ENCODE measurements around the gene GALNT2.
A peak's percentile ranks its signal among the peaks of the same experiment; 100 is the strongest.

The GALNT2 gene

GRCh38 chr1:230066466-230067404 is at the start of gene GALNT2:
Gene GALNT2 (plus strand): TSS chr1:230067238. CDS start chr1:230067281, 43 bp downstream.
- DNase-seq (ENCODE audit: low spot score) = peak; percentile 91

DNA sequence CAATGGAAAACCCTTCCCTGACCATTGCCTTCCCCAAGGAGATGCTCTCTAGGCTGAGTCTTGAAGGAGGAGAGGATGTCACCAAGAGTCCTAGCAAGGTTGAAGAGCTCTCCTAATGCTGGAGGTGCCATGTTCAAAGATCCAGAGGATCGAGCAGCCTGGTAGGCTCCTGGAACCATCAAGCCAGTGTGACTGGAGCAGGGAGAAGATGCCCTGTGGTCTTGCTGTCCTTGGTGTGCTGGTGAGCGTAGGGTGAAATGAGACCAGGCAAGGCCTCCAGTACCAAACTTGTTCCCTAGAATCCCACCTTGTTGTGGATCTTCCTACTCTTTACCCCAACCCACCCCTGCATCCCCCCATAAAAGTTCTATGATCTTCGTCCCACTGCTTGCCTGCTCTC is 46.6 kb upstream of the GALNT2 start:
- DNase-seq (ENCODE audit: low spot score) = no peak

DNA sequence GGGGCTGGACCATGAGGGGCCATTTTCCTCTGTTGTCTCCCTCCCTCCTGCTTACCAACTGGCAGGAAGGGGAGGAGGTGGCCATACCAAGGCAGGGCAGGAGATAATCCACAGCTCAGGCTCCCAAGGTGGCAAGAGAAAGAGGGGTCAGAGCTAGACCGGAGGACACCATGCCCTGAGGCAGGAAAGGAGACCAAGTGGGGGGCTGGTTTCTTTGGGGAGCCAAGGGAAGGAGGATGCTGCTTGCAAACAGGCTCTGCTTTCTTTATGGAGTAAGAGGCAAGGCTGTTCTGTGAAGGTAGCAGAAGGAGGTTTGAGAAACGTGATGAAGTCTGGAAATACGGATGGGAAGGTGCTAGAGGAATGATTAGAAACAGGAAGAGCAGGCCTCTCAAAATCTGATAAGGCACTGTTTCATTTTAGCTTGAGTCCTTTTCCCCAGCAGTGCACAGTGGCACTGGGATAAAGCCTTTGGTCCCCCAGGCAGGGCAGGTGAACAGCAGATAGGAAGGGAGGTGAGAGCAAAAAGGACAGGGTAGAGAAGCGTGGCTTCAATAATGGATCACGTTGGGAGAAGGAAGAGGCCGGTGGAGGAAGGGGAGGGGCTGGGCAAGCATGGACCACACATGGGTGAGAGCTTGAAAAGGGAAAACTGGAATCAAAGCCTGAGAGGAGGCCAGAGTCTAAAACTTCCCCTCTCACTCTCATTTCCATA is 44.2 kb upstream of the GALNT2 start:
- DNase-seq (ENCODE audit: low spot score) = no peak

- no peak for DNase-seq (ENCODE audit: low spot score)
Measured at GRCh38 chr1:230025686-230026085, 41.4 kb upstream of the GALNT2 start.

DNA sequence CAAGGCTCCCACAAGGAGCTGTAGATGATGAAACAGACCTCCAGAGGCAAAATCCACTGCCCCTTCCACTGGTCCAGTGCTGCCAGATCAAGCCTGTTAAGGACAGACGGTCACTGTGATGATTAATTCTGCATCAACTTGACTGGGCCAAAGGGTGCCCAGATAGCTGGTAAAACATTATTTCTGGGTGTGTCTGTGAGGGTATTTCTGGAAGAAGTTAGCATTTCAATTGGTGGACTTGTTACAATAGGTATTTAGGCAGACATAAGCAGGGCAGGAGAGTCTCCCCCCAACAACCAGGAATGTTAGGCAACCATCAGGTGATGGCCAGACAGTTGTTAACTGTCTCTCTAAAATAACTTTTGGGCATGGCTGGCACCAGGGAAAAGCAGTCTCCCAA is 40.9 kb upstream of the GALNT2 start:
- no peak for DNase-seq (ENCODE audit: low spot score)

DNA sequence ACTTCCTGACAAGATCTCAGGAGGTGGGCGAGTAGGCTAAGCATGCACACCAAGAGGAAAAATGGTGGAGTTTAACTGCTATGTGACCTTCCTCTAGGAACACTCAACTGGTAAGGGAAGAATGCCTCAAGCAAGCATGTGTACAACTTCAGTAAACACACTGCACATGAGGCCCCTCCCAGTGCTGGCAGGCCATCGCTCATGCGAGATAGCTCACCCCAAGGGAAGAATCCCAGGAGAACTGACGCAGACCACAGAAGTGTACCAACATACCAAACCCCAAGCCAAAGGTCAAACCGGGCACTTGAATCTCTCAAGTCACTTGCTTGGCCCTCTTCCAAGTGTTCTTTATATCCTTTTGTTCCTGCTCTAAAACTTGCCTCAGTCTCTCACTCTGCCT is 40.5 kb upstream of the GALNT2 start:
- no peak for DNase-seq (ENCODE audit: low spot score)

DNA sequence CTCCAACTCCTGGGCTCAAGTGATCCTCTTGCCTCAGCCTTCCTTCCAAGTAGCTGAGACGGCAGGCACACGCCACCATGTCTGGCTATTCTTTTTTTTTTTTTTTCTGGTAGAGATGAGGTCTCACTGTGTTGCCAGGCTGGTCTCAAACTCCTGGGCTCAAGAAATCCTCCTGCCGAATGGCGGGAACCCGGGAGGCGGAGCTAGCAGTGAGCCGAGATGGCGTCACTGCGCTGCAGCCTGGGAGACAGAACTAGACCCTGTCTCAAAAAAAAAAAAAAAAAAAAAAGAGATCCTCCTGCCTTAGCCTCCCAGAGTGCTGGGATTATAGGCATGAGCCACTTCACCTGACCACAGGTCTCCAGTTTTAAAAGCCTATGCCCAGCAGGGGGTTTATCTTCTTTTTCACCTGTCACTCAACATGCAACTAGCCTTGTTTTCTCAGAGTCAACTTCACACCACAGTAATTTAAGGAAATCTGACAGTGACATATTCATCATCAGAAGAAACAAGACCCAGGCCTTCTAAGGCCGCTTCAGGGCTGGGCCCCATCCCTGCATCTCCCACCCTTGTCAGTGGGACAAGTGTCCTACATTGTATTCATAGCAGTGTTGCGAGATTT is 38.3 kb upstream of the GALNT2 start:
- DNase-seq (ENCODE audit: low spot score) = no peak

DNA sequence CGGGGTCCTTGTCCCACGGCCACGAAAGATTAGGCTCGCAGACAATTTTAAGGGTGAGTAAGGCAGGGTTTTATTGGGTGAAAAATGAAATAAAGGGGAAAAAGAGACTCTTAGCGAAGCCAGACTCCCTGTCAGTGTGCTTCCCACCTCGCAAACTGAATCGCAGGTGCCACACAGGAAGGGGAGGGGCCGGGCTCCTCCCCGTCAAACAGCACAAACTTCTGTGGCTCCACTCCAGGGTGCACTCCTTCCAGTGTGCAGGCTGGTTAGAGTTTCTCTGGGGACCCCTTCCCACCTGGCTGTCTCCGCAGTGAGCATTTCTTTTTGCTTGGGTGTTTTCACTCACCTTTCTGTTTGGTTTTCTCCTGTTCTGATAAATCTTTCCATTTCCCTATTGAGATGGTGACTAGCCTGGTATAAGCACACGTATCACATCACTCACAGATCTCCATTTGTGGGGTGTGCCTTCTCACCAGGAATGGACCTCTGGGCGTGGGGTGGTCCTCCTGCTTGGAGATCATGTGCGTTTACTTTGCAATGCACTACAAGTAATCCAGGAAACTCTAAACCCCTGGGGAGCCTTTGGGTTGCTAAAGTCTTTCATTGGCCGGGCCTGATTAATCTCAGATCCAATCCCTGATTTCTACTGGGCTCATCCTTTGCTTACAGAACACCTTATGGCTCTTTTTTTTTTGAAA is 37.6 kb upstream of the GALNT2 start:
- no peak for DNase-seq (ENCODE audit: low spot score)

DNA sequence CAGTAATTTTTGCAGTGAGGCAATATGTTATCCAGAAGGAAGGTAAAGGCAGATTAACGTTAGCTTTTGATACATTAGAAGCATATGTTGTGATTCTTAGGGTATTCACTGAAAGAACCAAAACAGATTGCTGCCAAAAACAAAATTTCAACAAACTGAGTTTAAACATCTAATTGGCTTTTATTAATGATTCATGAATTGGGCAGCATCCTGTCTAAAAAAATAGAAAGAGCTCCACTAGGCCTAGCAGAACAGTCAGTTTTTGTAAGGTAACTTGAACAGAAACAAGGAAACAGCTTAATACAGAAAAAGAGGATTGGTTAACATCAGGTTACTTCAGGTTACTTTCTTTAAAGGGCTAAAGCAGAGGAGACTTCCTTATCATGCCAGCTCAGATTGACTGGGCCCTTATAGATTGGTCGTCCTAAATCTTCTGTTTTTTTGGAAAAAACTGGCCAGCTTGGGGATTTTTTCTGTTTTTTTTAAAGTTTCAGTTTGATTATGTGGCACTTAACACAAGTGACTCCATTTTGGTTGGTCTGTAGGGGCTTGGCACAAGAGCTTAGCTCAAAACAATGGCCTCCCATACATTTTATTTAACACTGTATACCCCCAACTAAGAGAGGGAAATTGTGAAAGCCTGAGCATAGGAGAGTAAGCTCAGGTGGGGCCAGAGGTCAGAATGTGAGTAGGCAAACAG is 36.8 kb upstream of the GALNT2 start:
- no peak for DNase-seq (ENCODE audit: low spot score)

- peak; percentile 73 for DNase-seq (ENCODE audit: low spot score)
Measured at GRCh38 chr1:230031131-230031530, 35.9 kb upstream of the GALNT2 start.

DNA sequence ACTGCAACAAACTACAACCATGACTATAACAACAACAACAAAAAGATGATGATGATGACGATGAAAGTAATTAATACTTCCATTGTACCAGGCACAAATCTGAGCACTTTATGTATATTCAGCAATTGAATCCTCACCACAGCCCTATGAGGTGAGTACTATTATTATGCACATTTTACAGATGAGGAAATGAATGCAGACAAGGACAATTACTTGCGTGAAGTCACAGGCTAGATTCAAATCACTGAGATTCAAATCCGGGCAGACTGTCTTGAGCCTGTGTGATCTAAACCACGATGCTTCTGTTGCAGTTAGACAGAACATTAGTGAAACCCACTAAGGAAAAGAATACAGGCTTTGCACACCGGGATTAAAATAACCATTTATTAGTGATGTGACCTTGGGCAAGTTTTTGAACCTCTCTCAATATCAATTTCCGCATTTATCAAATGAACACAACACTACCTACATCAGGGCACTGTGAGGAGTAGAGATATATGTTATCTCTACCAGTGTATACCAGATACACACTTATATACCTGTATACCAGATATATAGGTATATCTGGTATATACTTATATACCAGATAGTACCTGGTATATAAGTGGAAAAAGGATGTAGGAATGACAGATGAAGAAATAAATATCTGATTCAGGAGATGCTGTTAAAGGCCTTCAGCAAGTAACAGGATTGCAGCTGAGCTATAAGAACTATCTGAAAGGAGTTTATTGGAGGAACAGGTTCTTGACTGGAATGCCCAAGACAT is 34.3 kb upstream of the GALNT2 start:
- no peak for DNase-seq (ENCODE audit: low spot score)

- DNase-seq (ENCODE audit: low spot score) = no peak
Measured at GRCh38 chr1:230037261-230037660, 29.8 kb upstream of the GALNT2 start.

DNA sequence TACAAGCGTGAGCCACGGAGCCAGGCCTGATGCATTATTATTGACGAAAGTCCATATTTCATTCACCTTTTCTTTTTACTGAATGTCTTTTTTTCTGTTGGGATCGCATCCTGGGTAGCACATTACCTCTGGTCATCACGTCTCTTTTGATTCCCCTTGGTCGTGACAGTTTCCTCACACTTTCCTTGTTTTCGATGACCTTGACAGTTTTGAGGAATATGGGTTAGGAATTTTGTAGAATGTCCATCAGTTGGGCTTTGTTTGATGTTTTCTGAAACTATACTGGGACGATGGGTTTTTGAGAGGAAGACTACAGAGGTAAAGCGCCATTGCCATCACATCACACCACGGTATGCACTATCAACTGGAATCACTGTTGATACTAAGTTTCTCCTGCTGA is 26.6 kb upstream of the GALNT2 start:
- no peak for DNase-seq (ENCODE audit: low spot score)

DNA sequence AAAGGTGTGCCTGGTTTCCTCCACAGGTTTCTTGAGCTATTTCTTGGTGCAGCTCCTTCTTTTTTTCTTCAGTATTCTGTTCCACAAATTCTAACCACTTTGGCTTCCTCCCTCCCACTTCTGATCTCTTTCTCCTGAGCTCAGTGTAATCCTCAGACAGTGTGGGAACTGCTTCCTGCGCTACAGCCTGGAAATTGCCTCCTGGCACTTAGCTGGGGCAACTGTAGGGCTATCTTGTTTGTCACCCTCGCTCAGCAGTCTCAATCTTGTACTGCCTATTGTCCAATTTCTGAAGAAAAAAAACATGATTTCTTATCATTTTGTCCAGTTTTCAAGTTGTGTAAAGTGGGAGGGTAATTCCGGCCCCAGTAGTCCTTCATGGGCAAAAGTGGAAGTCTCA is 24.0 kb upstream of the GALNT2 start:
- no peak for DNase-seq (ENCODE audit: low spot score)

DNA sequence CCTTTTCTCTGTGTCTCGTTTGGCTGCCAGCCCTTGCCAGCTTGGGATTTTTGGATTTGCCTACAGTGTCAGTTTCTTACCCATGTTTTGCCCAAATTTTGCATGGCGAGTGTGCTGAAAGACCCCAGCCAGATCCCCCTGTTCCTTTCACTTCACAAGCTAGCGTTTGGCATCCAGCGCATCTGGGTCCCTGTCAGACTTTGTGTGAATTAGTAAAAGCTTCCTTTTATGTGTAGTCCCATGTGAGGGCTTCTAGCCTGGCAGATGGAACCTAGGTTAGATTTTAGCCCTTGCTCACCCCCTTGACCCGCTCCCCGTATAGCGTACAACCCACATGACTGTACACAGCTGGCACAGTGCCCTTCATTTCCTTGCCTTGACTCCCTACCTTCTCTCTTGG is 22.3 kb upstream of the GALNT2 start:
- DNase-seq (ENCODE audit: low spot score) = no peak

DNA sequence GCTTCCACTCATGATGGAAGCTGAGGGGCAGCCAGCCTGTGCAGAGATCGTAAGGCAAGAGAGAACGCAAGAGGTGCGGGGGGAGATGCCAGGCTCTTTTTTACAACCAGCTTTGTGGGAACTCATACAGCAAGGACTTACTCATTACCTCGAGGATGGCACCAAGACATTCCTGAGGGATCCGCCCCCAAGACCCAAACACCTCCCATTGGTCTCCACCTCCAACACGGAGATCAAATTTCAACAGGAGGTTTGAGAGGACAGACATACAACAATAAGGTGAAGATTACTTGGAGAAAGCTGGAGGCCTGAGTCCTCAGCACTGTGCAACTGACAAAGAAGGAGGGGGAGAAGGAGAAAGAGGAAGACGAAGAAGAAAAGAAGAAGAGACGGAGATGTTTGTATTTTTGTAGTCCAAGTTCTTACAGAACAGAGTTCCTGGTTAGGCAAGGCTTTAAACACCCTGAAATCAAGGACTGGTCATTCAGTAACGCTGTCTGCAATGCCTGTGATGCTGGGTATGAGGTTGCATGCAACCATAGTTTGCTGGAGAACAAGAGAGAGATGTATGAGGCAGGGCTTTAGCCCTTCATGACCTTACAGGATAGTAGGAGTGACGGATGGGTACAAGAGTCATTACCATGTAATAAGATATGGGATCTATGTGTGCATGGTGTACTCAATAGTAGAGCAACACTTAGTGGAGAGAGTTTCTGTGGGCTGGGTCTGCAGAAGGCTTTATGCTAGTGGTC is 19.7 kb upstream of the GALNT2 start:
- no peak for DNase-seq (ENCODE audit: low spot score)

DNA sequence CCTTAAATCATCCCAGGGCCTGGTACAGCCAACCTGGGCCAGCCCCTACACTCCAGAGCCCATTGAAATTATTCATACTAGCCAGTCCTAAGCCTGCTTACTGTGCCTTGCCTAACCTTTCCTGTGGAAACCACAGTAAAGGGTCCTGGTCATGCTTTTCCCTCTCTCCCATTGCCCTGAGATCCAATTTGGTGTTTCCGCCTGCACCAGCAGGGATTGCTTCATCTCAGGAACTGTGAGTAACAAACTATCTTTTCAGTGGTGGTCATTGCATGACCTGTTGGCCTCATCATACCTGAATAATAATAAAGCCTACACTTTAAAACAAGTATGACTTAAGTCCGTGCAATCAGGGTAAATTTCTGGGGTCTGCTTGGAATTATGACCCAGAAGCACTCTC is 18.7 kb upstream of the GALNT2 start:
- DNase-seq (ENCODE audit: low spot score) = no peak

GRCh38 chr1:230048922-230049321 is 18.1 kb upstream of the GALNT2 start:
- no peak for DNase-seq (ENCODE audit: low spot score)

- DNase-seq (ENCODE audit: low spot score) = no peak
Measured at GRCh38 chr1:230049731-230050130, 17.3 kb upstream of the GALNT2 start.

Data from RKO (cell line).